CD4-positive, alpha-beta T cell treated with Interleukin-4 for 1 hour (primary cell): Measurements from ENCODE around the gene GNPDA1.
"Not testable (repeated sequence)": the region's sequence is repeated elsewhere in the genome, so short reads cannot be mapped to it uniquely, and the experiment has no call there.

Experiments used
- DNase-seq, 2 donors: peaks; one replicate each; pipeline ENCODE4 v3.0.0-alpha.2; 2020 to 2022

GNPDA1 gene

GRCh38 chr5:142012792-142013388 is at the start of gene GNPDA1:
TSS of gene GNPDA1 (minus strand) at chr5:142013027. CDS start at chr5:142012035, 992 bp downstream.
- peak; percentile 58 to 66 for DNase-seq

DNA sequence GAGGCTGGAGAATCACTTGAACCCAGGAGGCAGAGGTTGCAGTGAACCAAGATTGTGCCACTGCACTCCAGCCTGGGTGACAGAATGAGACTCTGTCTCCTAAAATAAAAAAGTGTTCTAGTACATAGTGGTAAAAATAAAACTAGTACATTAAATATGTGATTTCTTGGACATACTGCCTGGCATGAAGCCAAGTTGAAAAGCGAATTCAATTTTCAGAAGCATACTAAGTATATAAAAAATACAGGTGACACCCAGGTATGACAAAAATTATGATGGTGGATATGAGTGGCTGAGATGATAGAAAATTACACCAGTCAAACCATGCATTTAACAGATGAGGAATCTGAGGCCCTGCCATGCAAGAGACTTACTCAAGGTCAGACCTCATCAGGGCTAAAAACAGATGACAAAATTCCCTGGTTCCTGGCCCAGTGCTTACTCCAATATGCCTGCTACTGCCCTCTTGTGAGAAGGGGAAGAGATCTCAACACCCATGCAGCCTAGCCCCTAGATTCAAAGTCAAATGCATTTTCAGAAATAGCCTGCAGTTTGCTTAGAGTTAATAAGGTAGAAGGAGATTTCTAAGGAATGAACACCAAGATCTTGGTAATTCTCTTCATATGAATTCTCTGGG is 46.6 kb upstream of the GNPDA1 start:
- DNase-seq, result no peak

- no peak for DNase-seq
These were observed 44.9 kb upstream of the GNPDA1 start for GRCh38 chr5:142057697-142058056.

GRCh38 chr5:142056816-142057696 is 44.2 kb upstream of the GNPDA1 start:
- no peak for DNase-seq

DNA sequence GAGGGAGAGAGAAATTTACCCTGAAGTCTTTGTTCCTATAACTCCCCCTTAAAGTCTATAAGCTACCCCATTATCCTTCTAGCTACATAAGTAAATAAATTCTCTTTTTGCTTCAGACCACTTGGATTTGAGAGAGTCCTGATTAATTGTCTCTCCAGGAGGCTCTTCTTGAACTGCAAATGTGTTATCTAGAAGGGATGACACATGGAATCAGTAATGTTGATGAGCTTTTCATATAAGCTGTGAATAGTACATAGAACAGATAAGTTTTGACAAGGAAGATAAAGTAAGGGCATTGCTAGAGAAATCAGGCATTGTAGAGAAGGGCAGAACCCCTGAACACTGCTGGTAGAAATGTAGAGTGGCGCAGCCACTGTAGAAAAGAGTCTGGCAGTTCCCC is 42.5 kb upstream of the GNPDA1 start:
- DNase-seq, result no peak

- peak in 1 of 2 donors; percentile 12 for DNase-seq
These were observed 40.8 kb upstream of the GNPDA1 start for GRCh38 chr5:142053426-142054151.

GRCh38 chr5:142052026-142052425 is 39.2 kb upstream of the GNPDA1 start:
- not testable (repeated sequence) for DNase-seq

DNA sequence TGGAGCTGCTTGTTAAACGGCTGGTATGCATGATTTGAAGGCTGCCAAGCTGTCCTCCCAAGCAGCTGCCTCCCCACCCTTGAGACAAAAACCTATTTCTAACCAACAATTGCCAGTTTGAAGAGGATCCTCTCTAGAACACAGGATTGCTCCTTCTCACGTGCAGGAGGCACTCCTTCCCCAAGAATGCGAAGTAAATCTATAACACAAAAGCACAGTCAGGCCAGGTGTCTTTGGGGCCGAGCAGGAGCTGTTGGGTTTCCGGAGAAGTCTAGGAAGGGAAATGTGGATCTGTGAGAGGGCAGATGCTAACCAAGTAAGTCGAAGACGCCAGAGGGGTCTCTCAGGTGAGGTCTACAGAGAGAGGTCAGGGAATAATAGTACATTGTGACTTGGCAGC is 35.4 kb upstream of the GNPDA1 start:
- no peak for DNase-seq

DNA sequence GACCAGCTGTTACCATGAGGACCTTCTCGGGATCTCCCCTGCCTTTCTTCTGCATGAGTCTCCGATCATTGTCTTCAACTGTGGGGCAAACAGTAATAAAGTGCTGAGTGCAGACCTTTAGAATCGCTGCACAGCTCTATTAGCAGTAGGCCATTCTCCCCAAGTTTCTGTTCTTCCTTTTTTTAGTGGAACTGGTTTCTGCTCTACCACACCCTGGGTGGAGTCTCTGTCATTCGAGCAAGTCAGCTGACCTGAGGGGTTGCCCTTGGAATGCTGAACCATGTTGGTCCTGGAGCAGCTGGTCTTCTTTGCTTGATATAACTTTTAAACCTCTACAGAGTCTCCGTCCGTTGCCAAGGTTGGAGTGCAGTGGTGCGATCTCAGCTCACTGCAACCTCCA is 33.4 kb upstream of the GNPDA1 start:
- DNase-seq, result no peak

DNA sequence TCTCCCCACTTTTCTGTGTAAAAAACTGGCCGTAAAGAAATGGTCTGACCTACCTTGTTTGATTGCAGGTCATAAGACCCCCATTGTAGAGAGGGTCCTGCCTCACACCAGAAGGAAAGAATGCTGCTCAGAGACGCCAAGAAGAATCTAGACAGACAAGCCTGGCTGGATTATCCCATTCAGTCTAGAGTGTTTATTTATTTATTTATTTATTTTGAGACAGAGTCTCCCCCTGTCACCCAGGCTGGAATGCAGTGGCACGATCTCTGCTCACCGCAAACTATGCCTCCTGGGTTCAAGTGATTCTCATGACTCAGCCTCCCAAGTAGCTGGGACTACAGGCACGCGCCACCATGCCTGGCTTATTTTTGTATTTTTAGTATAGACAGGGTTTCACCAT is 28.1 kb upstream of the GNPDA1 start:
- DNase-seq, result not testable (repeated sequence)

GRCh38 chr5:142040285-142040684 is 27.5 kb upstream of the GNPDA1 start:
- no peak for DNase-seq

DNA sequence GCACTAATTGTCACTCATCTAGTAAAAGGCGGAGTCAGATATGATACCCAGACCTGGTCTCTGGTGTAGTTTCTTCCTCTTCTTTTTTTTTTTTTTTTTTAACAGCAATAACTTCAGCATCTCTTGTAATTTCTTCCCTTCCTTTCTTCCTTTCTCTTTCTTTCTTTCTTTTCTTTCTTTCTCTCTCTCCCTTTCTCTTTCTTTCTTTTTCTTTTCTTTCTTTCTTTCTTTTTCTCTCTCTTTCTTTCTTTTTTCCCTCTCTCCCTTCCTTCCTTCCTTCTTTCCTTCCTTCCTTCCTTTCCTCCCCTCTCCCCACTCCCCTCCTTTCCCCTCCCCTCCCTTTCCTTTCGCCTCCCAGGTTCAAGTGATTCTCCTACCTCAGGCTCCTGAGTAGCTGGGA is 25.9 kb upstream of the GNPDA1 start:
- no peak for DNase-seq

- not testable (repeated sequence) for DNase-seq
These were observed 24.8 kb upstream of the GNPDA1 start for GRCh38 chr5:142037599-142037998.

- DNase-seq, result no peak
These were observed 24.1 kb upstream of the GNPDA1 start for GRCh38 chr5:142036918-142037317.

DNA sequence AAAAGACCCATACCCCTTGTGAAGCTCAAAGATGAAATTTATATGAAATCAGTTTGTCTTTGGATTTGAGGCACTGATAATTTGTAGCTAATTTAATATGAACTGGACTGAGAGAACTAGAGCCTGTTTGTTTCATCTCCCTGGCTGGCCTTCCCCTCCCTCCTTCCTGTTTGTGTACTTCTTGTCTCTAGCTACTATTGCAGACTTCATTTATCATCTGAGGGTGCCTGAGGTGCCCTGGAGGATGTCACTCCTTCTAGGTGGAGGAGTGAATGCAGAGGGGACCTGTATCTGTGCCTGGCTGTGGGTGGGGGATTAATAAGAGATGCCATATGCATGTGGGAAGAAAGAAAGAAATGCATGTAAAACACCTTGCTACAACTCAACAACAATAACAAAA is 22.2 kb upstream of the GNPDA1 start:
- no peak for DNase-seq

GRCh38 chr5:142033632-142034567 is 21.1 kb upstream of the GNPDA1 start:
- DNase-seq, result not testable (repeated sequence)

- no peak for DNase-seq
These were observed 20.2 kb upstream of the GNPDA1 start for GRCh38 chr5:142032747-142033631.

DNA sequence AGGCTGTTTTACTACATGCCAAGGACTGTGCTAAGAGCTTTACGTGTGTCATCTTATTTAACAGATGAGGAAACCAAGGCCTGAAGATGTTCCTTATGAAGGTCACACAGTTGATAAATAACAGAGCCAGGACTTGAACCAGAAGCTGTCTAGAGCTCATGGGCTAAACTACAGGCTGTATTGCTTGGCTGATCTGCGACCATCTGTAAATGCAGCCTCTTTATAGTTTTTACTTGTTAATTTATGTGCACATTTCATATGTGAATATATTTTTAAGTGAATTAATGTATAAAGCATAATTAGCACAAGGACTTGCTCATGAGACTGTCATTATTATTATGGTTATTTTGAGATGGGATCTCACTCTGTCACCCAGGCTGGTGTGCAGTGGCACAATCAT is 19.3 kb upstream of the GNPDA1 start:
- no peak for DNase-seq

DNA sequence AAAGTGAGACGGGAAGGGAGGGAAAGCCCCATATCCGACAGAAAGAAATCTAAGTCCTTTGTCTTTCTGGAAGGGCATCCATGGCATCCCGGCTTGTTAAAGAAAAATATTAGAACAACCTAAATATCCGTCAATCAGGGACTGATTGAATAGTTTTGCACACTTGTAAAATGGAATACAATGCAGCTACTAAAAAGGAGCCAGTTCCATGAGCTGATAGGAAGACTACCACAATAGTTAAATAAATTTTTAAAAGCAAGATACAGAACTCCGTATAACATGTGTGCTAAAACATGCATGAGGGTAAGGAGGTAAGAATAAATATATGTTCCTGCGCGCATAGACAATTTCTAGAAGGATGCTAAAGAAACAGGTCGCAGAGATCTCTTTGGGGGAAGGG is 12.8 kb upstream of the GNPDA1 start:
- DNase-seq, result no peak

DNA sequence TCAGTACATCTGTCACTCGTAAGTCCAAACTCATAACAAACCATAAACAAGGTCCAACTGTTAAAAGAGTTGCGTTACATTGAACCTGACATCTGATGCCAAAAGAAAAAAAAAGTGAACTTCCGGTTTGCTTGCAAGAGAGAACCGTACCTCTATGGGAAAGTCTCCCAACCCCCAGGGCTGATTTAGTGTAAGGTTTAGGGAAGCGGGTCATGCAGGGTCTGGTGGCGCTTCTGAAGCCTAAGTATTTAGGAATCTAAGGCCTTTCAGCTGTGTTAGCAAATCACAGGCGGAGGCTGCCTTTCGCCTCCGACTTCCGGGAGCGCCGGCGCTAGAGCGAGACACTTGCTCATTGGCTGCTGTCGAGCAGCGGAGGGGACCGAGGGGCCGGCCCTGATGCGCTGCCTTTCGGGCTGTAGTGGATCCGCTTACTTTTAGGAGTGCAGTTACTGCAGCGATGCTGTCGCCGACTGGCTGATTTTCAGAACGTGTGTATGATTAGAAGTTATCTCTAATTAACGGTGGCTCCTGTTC is 12.0 kb upstream of the GNPDA1 start:
- DNase-seq, result peak; percentile 83 to 84

DNA sequence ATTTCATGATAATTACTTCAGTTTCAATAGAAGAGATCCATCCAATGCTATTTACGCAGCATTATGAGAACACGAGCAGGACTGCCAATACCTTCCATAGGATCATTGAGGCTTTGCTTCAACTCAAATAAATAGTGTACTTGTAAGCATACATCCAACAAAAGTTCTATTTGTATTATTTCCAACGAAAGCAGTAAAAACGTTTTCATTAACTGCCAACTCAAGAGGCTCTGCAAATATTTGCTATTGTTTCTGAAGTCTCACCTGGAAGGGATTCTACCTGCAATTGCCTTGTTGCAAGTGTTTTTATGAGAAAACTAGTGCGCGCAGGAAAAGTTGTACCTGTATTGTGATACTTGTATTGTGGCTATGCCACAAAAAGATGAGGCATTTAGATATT is 11.0 kb upstream of the GNPDA1 start:
- no peak for DNase-seq
